ENCODE results near the gene TDRD7. TPM values are rescaled to one million over a fixed set of nuclear protein-coding genes. Genes with fewer than 3 reads are reported as not detected.

TDRD7 gene
- total RNA-seq, 4 donors from 2014 or later, result 9.6 to 18.4 (median 10.8) TPM

DNA sequence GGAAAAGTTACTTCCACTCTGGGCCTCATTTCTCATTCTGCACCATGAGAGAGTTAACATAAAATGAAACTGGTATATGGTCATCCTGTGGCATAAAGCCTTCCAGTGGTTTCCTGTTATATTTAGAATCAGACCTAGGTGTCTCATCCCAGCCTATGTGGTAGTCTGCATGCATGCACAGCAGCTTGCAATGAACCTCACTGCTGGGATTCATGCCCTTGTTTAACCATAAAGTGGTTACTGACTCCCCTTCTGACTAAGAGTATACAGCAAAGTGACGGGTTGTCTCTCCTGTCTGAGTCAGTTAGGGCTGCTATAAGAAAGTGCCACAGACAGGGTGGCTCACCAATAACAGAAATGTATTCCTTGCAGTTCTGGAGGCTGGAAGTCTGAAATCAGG lies 14.7 kb upstream of the TDRD7 start:
- no peaks in the 10 kb centered on the region for H3K36me3 ChIP-seq
- no peaks in the 10 kb centered on the region for H3K4me1 ChIP-seq
- H3K27me3 ChIP-seq, result no peaks in the 10 kb centered on the region
- WGBS, 2 donors, result 71 to 90% methylated on average over 1 of the region's 1 CpG
- no peak overlapping the region for H3K4me3 ChIP-seq
- TF ChIP-seq, protein P1, sequence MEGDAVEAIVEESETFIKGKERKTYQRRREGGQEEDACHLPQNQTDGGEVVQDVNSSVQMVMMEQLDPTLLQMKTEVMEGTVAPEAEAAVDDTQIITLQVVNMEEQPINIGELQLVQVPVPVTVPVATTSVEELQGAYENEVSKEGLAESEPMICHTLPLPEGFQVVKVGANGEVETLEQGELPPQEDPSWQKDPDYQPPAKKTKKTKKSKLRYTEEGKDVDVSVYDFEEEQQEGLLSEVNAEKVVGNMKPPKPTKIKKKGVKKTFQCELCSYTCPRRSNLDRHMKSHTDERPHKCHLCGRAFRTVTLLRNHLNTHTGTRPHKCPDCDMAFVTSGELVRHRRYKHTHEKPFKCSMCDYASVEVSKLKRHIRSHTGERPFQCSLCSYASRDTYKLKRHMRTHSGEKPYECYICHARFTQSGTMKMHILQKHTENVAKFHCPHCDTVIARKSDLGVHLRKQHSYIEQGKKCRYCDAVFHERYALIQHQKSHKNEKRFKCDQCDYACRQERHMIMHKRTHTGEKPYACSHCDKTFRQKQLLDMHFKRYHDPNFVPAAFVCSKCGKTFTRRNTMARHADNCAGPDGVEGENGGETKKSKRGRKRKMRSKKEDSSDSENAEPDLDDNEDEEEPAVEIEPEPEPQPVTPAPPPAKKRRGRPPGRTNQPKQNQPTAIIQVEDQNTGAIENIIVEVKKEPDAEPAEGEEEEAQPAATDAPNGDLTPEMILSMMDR (IDR thresholded peaks at IDR 0.05), result no peak
- TF ChIP-seq POLR2A (IDR thresholded peaks at IDR 0.05) (no peak), EP300 (IDR thresholded peaks at IDR 0.05) (no peak)
- H3K9me3 ChIP-seq, result no peaks in the 10 kb centered on the region
- no peak for DNase-seq (ENCODE audit: low spot score in 2 of 2)
- no peak overlapping the region for H3K27ac ChIP-seq

- Histone ChIP-seq H3K4me3 (no peak overlapping the region), H3K27me3 (no peaks in the 10 kb centered on the region), H3K27ac (no peak overlapping the region), H3K9me3 (peaks cover 0 to 15% (median 5%) of the 10 kb centered on the region in 4 donors), H3K36me3 (no peaks in the 10 kb centered on the region), H3K4me1 (no peaks in the 10 kb centered on the region)
- WGBS, 2 donors, result 31 to 41% methylated on average over 20 of the region's 20 CpGs
- peak in 1 of 2 donors; percentile 28 for DNase-seq (ENCODE audit: low spot score in 2 of 2)
- TF ChIP-seq, protein P1 (IDR thresholded peaks at IDR 0.05), result peak; percentile 60 to 87 (median 71)
- no peak for TF ChIP-seq POLR2A (IDR thresholded peaks at IDR 0.05)
Measured at GRCh38 chr9:97398999-97399758, 12.7 kb upstream of the TDRD7 start.

- Histone ChIP-seq H3K36me3 (no peaks in the 10 kb centered on the region), H3K27ac (no peak overlapping the region), H3K27me3 (peaks cover 0 to 7% of the 10 kb centered on the region in 2 donors), H3K9me3 (peaks cover 0 to 20% (median 6%) of the 10 kb centered on the region in 4 donors), H3K4me1 (no peaks in the 10 kb centered on the region), H3K4me3 (no peak overlapping the region)
- TF ChIP-seq POLR2A (IDR thresholded peaks at IDR 0.05) (no peak), EP300 (IDR thresholded peaks at IDR 0.05) (no peak)
- TF ChIP-seq, protein P1 (IDR thresholded peaks at IDR 0.05), result no peak
- no peak for DNase-seq (ENCODE audit: low spot score in 2 of 2)
- WGBS, 2 donors, result 91 to 92% methylated on average over 4 of the region's 4 CpGs
Measured at GRCh38 chr9:97403746-97404316, 8.1 kb upstream of the TDRD7 start.

GRCh38 chr9:97405551-97405950 lies 6.3 kb upstream of the TDRD7 start:
- no peaks in the 10 kb centered on the region for H3K4me1 ChIP-seq
- DNase-seq (ENCODE audit: low spot score in 2 of 2), result no peak
- H3K9me3 ChIP-seq, result peaks cover 0 to 20% (median 6%) of the 10 kb centered on the region in 4 donors
- peaks cover 0 to 7% of the 10 kb centered on the region in 2 donors for H3K27me3 ChIP-seq
- H3K4me3 ChIP-seq, result no peak overlapping the region
- H3K36me3 ChIP-seq, result no peaks in the 10 kb centered on the region
- no peak overlapping the region for H3K27ac ChIP-seq
- no peak for TF ChIP-seq POLR2A (IDR thresholded peaks at IDR 0.05)
- no peak for TF ChIP-seq EP300 (IDR thresholded peaks at IDR 0.05)
- TF ChIP-seq, protein P1 (IDR thresholded peaks at IDR 0.05), result no peak
- 58 to 60% methylated on average over 2 of the region's 2 CpGs for WGBS, 2 donors

DNA sequence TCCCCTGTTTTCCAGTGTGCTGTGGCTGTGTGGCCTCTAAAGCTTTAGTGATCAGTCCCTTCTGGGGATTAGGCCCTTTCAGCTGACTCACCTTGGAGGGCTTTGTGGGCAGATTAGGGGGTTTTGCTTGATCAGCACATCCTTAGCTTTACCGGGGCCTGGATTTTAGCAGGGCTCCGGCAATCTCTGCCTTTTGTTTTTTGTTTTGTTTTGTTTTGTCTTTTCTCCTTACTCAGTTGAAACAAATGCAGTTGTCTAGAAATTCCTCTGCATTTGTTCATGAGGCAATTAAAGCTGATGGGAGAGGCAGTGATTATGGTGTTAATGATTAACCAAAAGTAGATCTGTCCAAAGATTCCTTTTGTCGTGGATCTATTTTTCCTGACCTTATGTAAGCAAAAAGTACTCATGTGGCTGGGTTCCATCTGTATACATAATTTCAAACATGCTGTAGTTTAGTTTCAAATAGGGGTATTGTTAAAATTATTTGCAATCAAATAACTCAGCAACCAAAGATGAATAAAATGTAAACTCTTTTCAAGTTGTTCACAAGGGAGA lies 5.2 kb upstream of the TDRD7 start:
- no peak for TF ChIP-seq EP300 (IDR thresholded peaks at IDR 0.05)
- TF ChIP-seq POLR2A (IDR thresholded peaks at IDR 0.05), result no peak
- TF ChIP-seq, protein P1 (IDR thresholded peaks at IDR 0.05), result no peak
- Histone ChIP-seq H3K36me3 (no peaks in the 10 kb centered on the region), H3K4me1 (peaks cover 0 to 5% (median 0%) of the 10 kb centered on the region in 4 donors), H3K4me3 (no peak overlapping the region), H3K9me3 (peaks cover 0 to 20% (median 6%) of the 10 kb centered on the region in 4 donors), H3K27me3 (peaks cover 0 to 7% of the 10 kb centered on the region in 2 donors), H3K27ac (no peak overlapping the region)
- DNase-seq (ENCODE audit: low spot score in 2 of 2), result no peak
- 31 to 37% methylated on average over 3 of the region's 3 CpGs for WGBS, 2 donors
